Measurements from ENCODE around the gene CFAP221.

DNA sequence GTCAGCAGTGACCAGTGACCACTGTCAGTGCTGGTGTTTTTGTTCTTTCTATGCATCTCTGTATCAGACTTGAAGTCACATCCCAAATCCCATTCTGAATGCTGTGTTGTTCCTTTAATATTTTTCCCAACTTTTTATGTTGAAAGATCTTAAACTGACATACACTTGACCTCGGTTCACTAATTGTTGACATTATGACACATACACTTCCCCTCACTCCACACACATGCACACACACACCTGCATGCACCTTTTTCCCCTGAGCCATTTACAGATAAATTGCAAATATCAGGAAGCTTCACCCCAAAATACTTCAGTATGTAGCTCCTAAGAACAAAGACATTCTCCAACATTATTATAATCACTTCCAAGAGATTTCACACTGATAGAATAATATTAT, 62.4 kb downstream of the CFAP221 start:
- TF ChIP-seq, protein P1, sequence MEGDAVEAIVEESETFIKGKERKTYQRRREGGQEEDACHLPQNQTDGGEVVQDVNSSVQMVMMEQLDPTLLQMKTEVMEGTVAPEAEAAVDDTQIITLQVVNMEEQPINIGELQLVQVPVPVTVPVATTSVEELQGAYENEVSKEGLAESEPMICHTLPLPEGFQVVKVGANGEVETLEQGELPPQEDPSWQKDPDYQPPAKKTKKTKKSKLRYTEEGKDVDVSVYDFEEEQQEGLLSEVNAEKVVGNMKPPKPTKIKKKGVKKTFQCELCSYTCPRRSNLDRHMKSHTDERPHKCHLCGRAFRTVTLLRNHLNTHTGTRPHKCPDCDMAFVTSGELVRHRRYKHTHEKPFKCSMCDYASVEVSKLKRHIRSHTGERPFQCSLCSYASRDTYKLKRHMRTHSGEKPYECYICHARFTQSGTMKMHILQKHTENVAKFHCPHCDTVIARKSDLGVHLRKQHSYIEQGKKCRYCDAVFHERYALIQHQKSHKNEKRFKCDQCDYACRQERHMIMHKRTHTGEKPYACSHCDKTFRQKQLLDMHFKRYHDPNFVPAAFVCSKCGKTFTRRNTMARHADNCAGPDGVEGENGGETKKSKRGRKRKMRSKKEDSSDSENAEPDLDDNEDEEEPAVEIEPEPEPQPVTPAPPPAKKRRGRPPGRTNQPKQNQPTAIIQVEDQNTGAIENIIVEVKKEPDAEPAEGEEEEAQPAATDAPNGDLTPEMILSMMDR (IDR thresholded peaks at IDR 0.05), result no peak
- no peak for TF ChIP-seq POLR2A (IDR thresholded peaks at IDR 0.05)
